Stimulated activated CD4-positive, alpha-beta T cell treated with anti-CD3 and anti-CD28 coated beads, Interleukin-2, amount 100 ng/mL, for 24 hours (primary cell): Measurements from ENCODE around the gene RGS9.

Experiments
- DNase-seq, 2 donors: peaks; one replicate each; pipeline ENCODE4 v3.0.0-alpha.2; 2020

RGS9 gene

GRCh38 chr17:65185062-65185461 lies 47.9 kb downstream of the RGS9 start:
- DNase-seq: no peak

GRCh38 chr17:65185668-65186382 lies 48.7 kb downstream of the RGS9 start:
- DNase-seq: no peak

DNA sequence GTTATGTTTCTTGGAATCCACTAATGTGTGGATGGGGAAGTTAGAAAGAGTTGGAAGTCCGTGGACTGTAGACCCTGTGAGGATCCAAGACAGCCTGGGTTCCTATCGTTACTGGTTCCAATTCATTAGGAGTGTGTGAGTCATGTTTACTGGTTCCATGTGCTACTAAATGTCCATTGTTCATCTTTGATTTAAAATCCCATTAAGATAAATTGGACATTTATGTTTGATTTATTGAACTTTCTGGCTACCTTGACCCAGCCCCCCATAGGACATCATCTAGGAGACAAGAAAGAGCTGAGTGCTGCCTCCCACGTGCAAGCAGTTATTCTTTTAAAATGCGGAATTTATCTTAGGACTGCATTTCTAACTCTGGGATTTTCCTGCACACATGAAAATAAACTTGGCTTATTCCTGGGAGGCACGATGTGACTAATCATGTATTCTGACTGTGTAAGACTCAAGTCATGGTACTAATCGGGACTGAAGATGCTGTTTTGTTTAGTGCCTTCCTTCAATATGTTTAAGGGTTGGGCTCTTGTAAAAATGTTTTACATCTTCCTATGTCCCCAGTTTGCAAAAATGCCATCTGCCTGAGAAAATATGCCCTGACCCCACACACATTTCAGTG lies 53.4 kb downstream of the RGS9 start:
- DNase-seq: no peak

- DNase-seq: peak; percentile 27 to 32
Observed at GRCh38 chr17:65191811-65192740, 54.9 kb downstream of the RGS9 start.

GRCh38 chr17:65193305-65193704 lies 56.1 kb downstream of the RGS9 start:
- DNase-seq: no peak

GRCh38 chr17:65193716-65194293 lies 56.6 kb downstream of the RGS9 start:
- no peak for DNase-seq

DNA sequence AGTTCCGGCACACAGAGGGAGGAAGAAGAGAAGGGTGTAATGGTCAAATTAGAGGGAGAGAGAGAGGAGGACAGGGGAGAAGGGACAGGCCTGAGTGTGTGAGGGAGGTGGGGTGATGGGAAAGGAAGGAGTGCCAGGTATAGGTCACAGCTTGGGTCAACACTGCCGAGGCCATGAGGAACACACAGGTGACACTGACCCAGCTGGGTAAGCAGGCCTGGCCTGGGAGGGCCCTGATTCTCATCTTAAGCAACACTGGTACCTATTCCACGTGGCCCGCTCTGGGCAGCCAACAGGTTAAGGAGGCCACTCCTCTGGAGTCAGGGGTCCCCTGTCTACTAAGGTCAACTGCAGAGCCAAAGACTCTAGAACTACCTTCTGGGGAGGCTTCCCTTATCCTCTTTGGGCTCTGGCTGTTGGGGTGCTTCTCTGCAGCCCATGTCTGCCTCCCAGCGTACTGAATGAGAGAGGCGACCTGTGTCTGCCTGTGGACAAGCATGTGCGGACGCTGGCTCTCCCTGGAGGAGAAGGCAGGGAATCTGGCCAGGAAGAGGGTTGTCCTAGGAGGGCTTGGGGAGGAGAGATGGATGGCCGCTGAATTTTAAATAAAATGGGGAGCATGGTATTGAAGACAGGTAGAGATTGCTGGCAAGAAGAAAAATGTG lies 57.6 kb downstream of the RGS9 start:
- no peak for DNase-seq

GRCh38 chr17:65195716-65196115 lies 58.5 kb downstream of the RGS9 start:
- no peak for DNase-seq

GRCh38 chr17:65196617-65197016 lies 59.4 kb downstream of the RGS9 start:
- no peak for DNase-seq

DNA sequence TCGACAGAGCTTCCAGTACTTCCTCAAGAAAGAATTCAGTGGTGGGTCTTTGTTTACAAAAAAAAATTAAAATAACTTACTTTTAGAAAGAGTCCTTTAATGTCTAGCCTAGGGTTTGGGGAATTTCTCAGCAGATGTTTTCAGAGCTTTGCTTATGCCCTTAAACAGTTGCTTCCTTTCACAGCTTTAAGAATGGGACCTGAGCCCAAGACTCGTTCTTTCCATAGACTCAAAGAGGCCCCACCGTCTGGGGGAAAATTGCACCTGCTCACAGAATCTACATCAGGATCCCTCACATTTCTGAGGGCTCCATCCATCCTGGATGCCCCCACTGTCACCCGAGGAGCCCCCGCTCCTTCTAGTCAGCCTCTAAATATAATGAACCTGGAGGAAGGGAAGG lies 60.0 kb downstream of the RGS9 start:
- no peak for DNase-seq

DNA sequence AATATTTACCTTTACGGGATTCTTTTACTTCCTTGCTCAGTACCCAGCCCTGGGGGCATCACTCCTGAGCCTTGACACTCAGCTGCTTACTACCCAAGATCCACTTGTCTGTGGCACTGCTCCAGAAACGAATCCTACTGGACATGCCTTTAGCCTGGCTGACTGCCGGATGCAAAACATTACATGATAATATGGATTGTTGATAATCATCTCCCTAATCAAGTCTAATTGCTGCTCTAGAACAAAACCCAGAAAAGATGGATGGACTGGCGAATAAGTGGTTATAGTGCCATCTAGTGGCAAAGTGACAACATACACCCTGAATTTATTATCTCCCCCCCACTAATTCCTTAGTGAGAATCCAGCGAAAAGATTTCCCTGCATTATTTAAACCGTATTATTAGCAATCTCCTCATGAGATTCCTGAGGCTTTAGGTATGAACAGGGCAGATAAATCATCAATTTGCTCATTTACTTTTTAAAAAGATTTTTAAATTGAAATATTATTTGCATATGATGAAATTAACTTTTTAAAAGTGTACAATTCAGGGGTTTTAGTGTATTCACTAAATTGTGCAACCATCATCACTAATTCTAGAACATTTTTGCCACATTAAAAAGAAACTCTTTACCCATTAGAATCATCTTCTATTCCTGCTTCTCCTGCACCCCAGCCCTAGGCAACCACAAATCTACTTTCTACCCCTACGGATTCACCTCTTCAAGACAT lies 61.6 kb downstream of the RGS9 start:
- DNase-seq: no peak

GRCh38 chr17:65201331-65201730 lies 64.2 kb downstream of the RGS9 start:
- no peak for DNase-seq

DNA sequence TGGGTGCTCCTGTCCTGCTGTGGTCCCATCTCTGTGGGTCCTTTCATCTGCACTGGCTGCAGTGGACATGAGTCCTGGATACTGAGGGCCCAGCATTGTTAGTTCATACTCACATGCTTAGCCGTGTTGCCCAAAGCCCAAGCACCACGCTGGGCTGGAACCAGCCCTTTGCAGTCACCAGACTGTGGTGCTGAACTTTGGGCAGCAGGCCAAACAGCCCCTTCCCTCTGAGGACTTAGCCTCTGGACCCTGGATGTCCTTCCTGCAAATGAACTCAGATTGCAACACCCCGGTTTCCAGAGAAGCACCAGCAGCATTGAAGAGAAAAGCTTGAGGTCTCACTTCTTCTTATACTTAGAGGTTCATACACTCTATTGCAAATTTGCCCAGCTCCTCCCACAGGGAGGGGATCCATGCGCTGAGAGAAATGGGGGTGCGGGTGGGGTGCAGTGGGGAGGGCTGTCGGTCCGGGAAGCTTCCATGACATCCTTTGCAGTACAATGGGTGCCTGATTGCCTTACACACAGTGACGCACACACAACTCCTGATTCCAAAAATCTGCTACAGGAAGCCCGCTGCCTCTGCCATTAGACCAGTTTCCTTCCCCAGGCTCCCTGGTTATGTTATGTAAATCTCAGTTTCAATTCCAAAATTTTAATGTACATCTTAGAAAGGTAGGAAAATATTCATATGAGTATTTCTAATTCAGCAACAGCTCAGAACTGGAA lies 65.8 kb downstream of the RGS9 start:
- DNase-seq: no peak

- DNase-seq: no peak
Observed at GRCh38 chr17:65204001-65204400, 66.8 kb downstream of the RGS9 start.

GRCh38 chr17:65205655-65206054 lies 68.5 kb downstream of the RGS9 start:
- no peak for DNase-seq

- DNase-seq: peak in 1 of 2 donors; percentile 27
Observed at GRCh38 chr17:65207448-65207847, 70.3 kb downstream of the RGS9 start.

DNA sequence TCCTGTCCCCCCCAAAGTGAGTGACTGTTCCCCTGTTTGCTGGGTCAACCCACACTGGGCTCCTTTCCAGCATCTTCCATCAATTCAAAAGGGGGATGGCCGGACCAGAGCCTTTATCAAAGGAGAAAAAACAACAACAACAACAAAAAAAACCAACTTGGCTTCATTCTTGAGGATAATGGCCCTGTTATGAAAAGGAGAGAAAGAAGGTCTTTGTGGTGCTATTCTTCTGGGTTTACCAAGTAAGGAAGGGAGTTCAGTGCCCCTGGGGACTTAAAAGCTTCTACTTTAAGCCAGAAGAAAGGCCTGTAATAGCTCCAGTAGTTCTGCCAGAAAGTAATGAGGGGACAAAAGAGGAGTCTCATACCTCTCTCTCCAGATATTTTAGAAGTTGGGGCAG lies 71.5 kb downstream of the RGS9 start:
- DNase-seq: no peak

GRCh38 chr17:65218261-65218660 lies 81.1 kb downstream of the RGS9 start:
- no peak for DNase-seq

DNA sequence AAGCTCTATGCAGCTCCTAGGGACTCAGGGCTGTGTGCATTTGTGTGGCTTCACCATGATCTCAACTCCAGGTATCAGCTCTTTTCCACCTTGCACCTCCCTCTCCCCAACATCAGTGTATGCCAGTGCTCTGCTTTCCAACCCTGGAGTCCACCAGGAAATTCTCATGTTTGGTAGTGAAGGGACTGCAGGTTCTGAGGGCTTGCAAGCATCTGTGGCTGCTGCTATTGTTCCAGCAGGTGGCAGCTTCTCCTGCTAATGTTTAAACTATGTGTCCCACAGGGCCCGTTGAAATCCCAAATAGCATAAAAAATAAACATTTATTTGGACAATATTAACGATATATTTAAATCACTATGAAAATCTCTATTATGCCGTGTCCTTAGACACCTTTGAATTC lies 82.0 kb downstream of the RGS9 start:
- no peak for DNase-seq

DNA sequence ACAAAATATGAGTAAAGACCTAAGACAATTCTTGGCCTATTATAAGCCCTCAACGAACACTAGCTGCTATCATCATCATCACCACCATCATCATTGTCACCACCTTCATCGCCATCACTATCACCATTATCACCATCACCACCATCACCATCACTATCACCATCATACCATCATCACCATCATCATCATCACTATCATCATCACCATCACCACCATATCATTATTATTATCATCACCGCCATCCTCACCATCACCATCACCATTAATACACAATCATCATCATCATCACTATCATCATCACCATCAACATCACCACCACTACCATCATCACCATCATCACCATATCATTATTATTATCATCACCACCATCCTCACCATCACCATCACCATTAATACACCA lies 82.5 kb downstream of the RGS9 start:
- DNase-seq: no peak

DNA sequence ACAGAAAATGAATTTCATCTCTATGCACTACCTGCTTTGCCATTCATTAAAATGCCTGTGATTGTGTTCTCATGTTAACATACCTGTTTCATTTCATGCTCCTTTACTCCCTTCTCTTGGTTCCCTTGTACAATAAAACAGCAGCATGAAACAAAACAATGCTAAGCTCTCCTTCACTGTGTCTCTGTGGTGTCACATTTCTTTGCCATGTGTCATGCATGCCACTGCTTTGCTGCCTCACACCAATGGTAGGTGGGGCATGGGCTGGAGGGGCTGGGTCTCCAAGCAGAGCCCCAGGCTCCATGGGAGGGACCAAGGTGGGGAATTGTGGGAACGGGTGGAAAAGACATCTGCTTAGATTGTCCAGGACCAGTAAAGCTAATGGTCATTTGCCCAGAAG lies 83.6 kb downstream of the RGS9 start:
- no peak for DNase-seq
